IMR-90 (cell line): ENCODE measurements around the gene EMC8. TPM values are rescaled to one million over a fixed set of nuclear protein-coding genes. Genes with fewer than 3 reads are reported as not detected.

Experiments used
- ATAC-seq: fragments of 200-7000 bp; cut with Tn5 transposase; 2 replicates; pipeline ENCODE4 v1.9.1; 2020; ENCODE audit warnings: low read depth, mild to moderate bottlenecking, moderate library complexity
- BruUV-seq: library from RNA; stranded (reverse); fragments of 400-500 nt; replicated peaks from 2 replicates; lab custom pipeline; 2021; lab: Mats Ljungman, UMichigan
- CTCF ChIA-PET: fragments of 300-600 bp; formaldehyde crosslinking; extraction: SDS; loops from one replicate; lab custom pipeline; 2021; ENCODE audit warnings: antibody characterized with exemption; lab: Yijun Ruan, JAX
- POLR2A ChIA-PET: fragments of 300-600 bp; sonication (Branson Sonifier 250); formaldehyde crosslinking; loops from one replicate; lab custom pipeline; 2022; ENCODE audit warnings: antibody characterized with exemption; ENCODE audit not compliant: unreplicated experiment; lab: Charles Lee
- DNase-seq: peaks from one replicate; pipeline ENCODE4 v3.0.0; 2013
- H2AFZ ChIP-seq: replicated peaks from 2 replicates; pipeline ENCODE3; 2013; ENCODE audit warnings: low read length, mild to moderate bottlenecking; ENCODE audit not compliant: poor library complexity
- H2AK5ac ChIP-seq: 2 replicates; pipeline ENCODE4 v1.6.1; 2013; ENCODE audit warnings: low read depth, low read length, inconsistent platforms
- H2AK9ac ChIP-seq: replicated peaks from 2 replicates; pipeline ENCODE3; 2013; ENCODE audit warnings: mild to moderate bottlenecking, low read depth, low read length, moderate library complexity; ENCODE audit not compliant: poor library complexity
- H2BK120ac ChIP-seq: 2 replicates; pipeline ENCODE4 v1.6.1; 2013; ENCODE audit warnings: low read depth, low read length, inconsistent platforms
- H2BK15ac ChIP-seq: 3 replicates; pipeline ENCODE4 v1.6.1; 2013; ENCODE audit warnings: low read depth, low read length, inconsistent platforms
- H2BK20ac ChIP-seq: 2 replicates; pipeline ENCODE4 v1.6.1; 2013; ENCODE audit warnings: low read depth, mild to moderate bottlenecking, inconsistent platforms, low read length, moderate library complexity
- H2BK5ac ChIP-seq: 2 replicates; pipeline ENCODE4 v1.6.1; 2013; ENCODE audit warnings: mild to moderate bottlenecking, low read depth, low read length, inconsistent platforms; ENCODE audit not compliant: poor library complexity, severe bottlenecking
- H3K14ac ChIP-seq: replicated peaks from 2 replicates; pipeline ENCODE4 v1.6.1; 2013; ENCODE audit warnings: low read depth, low read length, inconsistent platforms
- H3K18ac ChIP-seq: 2 replicates; pipeline ENCODE4 v1.6.1; 2013; ENCODE audit warnings: low read depth, low read length, control low read depth
- H3K23ac ChIP-seq: 2 replicates; pipeline ENCODE4 v1.6.1; 2013; ENCODE audit warnings: low read depth, low read length, inconsistent platforms
- H3K27ac ChIP-seq: 2 replicates; pipeline ENCODE4 v1.5.1; 2013; ENCODE audit warnings: mild to moderate bottlenecking, control low read depth, low read length; ENCODE audit not compliant: insufficient read depth
- H3K27me3 ChIP-seq: 2 replicates; pipeline ENCODE4 v1.6.1; 2013; ENCODE audit warnings: low read length; ENCODE audit not compliant: control insufficient read depth, insufficient read depth
- H3K36me3 ChIP-seq: 2 replicates; pipeline ENCODE4 v1.6.1; 2013; ENCODE audit warnings: low read length, mixed read lengths; ENCODE audit not compliant: control insufficient read depth, insufficient read depth
- H3K4ac ChIP-seq: 2 replicates; pipeline ENCODE4 v1.6.1; 2013; ENCODE audit warnings: low read depth, low read length, inconsistent platforms
- H3K4me1 ChIP-seq: 2 replicates; pipeline ENCODE4 v1.6.1; 2013; ENCODE audit warnings: low read length, mixed read lengths; ENCODE audit not compliant: control insufficient read depth, insufficient read depth
- H3K4me2 ChIP-seq: 2 replicates; pipeline ENCODE4 v1.6.1; 2013; ENCODE audit warnings: low read depth, mild to moderate bottlenecking, control low read depth, low read length, moderate library complexity
- H3K4me3 ChIP-seq: 2 replicates; pipeline ENCODE4 v1.5.1; 2013; ENCODE audit warnings: low read depth, mild to moderate bottlenecking, control low read depth, low read length, moderate library complexity; ENCODE audit not compliant: insufficient read depth
- H3K56ac ChIP-seq: 2 replicates; pipeline ENCODE4 v1.6.1; 2013; ENCODE audit warnings: low read length, inconsistent platforms; ENCODE audit not compliant: insufficient read depth; ENCODE audit errors: extremely low read depth
- H3K79me1 ChIP-seq, 2 experiments: 2 replicates each; pipeline ENCODE4 v1.6.1; 2013; ENCODE audit warnings: low read length in 2 of 2, inconsistent platforms in 1 of 2, low read depth in 1 of 2
- H3K9ac ChIP-seq: 2 replicates; pipeline ENCODE4 v1.6.1; 2013; ENCODE audit warnings: low read depth, low read length, control low read depth
- H3K9me1 ChIP-seq: 2 replicates; pipeline ENCODE4 v1.6.1; 2013; ENCODE audit warnings: low read length, inconsistent platforms; ENCODE audit not compliant: insufficient read depth
- H3K9me3 ChIP-seq: 2 replicates; pipeline ENCODE4 v1.6.1; 2013; ENCODE audit warnings: low read length; ENCODE audit not compliant: control insufficient read depth, insufficient read depth
- H4K20me1 ChIP-seq: 2 replicates; pipeline ENCODE4 v1.6.1; 2013; ENCODE audit warnings: low read length, inconsistent platforms; ENCODE audit not compliant: insufficient read depth
- H4K5ac ChIP-seq: 2 replicates; pipeline ENCODE4 v1.6.1; 2013; ENCODE audit warnings: mild to moderate bottlenecking, low read depth, low read length, control low read depth
- H4K8ac ChIP-seq, 2 experiments: 2 replicates each; pipeline ENCODE4 v1.6.1; 2013; ENCODE audit warnings: low read depth in 2 of 2, low read length in 2 of 2, control low read depth in 1 of 2, inconsistent platforms in 1 of 2
- H4K91ac ChIP-seq: 2 replicates; pipeline ENCODE4 v1.6.1; 2013; ENCODE audit warnings: low read depth, low read length, inconsistent platforms; ENCODE audit not compliant: insufficient read depth
- BHLHE40 ChIP-seq: fragments of 150-350 bp; IDR thresholded peaks from 2 replicates; pipeline ENCODE4 v1.6.1; 2016; ENCODE audit warnings: mild to moderate bottlenecking, low read depth, low read length
- CEBPB ChIP-seq: IDR thresholded peaks from 2 replicates; pipeline ENCODE4 v1.6.1; 2012; ENCODE audit warnings: low read depth, low read length, improper control_type of control experiment
- MAFK ChIP-seq: IDR thresholded peaks from 2 replicates; pipeline ENCODE4 v1.6.1; 2012; ENCODE audit warnings: low read depth, low read length, improper control_type of control experiment
- MAZ ChIP-seq: IDR thresholded peaks from 2 replicates; pipeline ENCODE4 v1.6.1; 2012; ENCODE audit warnings: low read depth, mild to moderate bottlenecking, low read length, improper control_type of control experiment, moderate library complexity, borderline replicate concordance
- MXI1 ChIP-seq: IDR thresholded peaks from 2 replicates; pipeline ENCODE4 v1.6.1; 2012; ENCODE audit warnings: low read depth, mild to moderate bottlenecking, low read length, moderate library complexity, borderline replicate concordance
- POLR2A ChIP-seq: IDR thresholded peaks from 2 replicates; pipeline ENCODE4 v1.6.1; 2012; ENCODE audit warnings: mild to moderate bottlenecking, low read depth, low read length
- RAD21 ChIP-seq: IDR thresholded peaks from 2 replicates; pipeline ENCODE4 v1.6.1; 2012; ENCODE audit warnings: low read length, improper control_type of control experiment
- RCOR1 ChIP-seq: IDR thresholded peaks from 2 replicates; pipeline ENCODE4 v1.6.1; 2012; ENCODE audit warnings: mild to moderate bottlenecking, low read length, improper control_type of control experiment; ENCODE audit not compliant: insufficient replicate concordance
- RFX5 ChIP-seq: IDR thresholded peaks from 2 replicates; pipeline ENCODE4 v1.8.0; 2012; ENCODE audit warnings: low read depth, mild to moderate bottlenecking, low read length, moderate library complexity
- WGBS, 2 experiments: methylation state at CpG; one replicate each; pipeline versions ENCODE4 v1.1.5 to v1.1.7; 2013; ENCODE audit warnings: missing lambda C conversion rate in 2 of 2; ENCODE audit not compliant: insufficient read length in 1 of 2; ENCODE audit errors: extremely low coverage in 2 of 2; 5-methylcytosine and 5-hydroxymethylcytosine counted together
- dilution Hi-C: fragments of 300-500 bp; cut with HindIII; formaldehyde crosslinking; loops from one replicate; pipeline ENCODE4 v1.14.3; 2018; ENCODE audit warnings: low sequenced_read_pairs; ENCODE audit not compliant: unreplicated experiment
- in situ Hi-C: fragments of 300-500 bp; cut with MboI; formaldehyde crosslinking; loops from 3 replicates; pipeline ENCODE4 v1.14.3; 2019; ENCODE audit warnings: low sequenced_read_pairs, inconsistent platforms, mixed read lengths
- intact Hi-C: fragments of 100-400 bp; cut with micrococcal nuclease; formaldehyde crosslinking; loops from 2 replicates; pipeline ENCODE4 v1.10.0; 2022
- polyA plus RNA-seq, 3 experiments: library from polyadenylated mRNA; depleted of rRNA; stranded (reverse); fragments of >200 nt; gene quantifications; 2 replicates each; pipeline ENCODE4 v1.2.3, GENCODE V29; 2012; ENCODE audit warnings: low replicate concordance in 1 of 3
- total RNA-seq: library from RNA; depleted of rRNA; stranded (reverse); fragments of >200 nt; gene quantifications from 2 replicates; pipeline ENCODE4 v1.2.3, GENCODE V29; 2012
- TF ChIP-seq, protein P1 (sequence below): conservative IDR thresholded peaks from 2 replicates; pipeline ENCODE4 v1.5.1; 2012; ENCODE audit warnings: mild to moderate bottlenecking, low read depth, low read length, improper control_type of control experiment
- TF ChIP-seq, protein P2 (sequence below): fragments of 150-350 bp; IDR thresholded peaks from 2 replicates; pipeline ENCODE4 v1.6.1; 2017; ENCODE audit warnings: mild to moderate bottlenecking, antibody characterized with exemption, low read length, low read depth

The EMC8 gene
- total and polyA plus RNA-seq, 2 of the 4 experiments (the other 2 are of a cell fraction), result 23.7 to 48.9 TPM

DNA sequence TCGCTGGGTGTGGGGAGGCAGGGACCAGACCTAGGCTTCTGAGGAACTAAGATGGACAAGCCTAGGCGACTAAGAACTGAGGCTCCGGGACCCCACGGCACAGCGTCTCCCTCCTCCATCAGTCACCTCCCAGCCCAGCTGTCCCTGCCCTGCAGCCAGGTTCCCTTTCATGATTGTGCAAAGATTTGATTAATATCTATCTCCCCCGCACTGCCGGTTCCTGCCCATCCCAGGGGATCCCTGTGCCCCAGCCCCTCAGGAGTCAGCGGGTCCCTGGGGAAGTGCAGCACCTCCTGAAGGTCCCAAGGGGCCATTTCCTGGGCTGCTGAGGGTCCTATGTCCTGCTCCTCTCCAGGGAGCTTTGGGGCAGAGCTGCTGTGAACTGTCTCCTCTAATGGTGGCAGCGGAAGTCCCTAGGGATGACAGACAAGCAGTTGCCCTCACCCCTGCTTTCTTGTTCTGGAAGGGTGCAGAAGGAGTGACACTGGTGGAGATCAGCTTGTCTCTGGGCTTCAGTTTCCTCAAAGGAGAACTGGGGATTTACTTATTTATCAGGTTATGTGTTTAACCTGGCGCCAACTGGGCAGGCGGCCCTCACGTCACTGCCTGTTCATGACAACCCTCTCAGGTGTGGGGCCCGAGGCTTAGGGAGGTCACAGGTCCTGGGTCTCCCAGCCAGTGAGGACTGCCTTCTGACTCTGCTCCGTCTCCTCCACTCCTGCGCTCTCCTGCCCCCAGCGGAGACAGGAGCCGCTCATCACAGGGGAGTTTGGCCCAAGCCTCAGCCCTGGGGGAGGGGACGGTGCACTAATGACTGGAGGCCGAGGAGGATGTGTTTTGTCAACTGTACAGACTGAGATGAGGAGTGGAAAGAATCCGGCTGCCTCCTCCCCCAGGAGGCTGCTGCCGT, 46.6 kb downstream of the EMC8 start:
- BruUV-seq, result no TSS peak
- no peak overlapping the region for H3K18ac ChIP-seq
- peaks cover 8% of the 10 kb centered on the region for H4K20me1 ChIP-seq
- no peaks in the 10 kb centered on the region for H3K27me3 ChIP-seq
- no peak overlapping the region for H4K5ac ChIP-seq
- peaks cover 4% of the 10 kb centered on the region for H3K9me1 ChIP-seq
- H3K4ac ChIP-seq, result peak overlapping the region; percentile 51
- peak overlapping the region; percentile 80 for H2AK9ac ChIP-seq
- H3K23ac ChIP-seq, result peak overlapping the region; percentile 43; the same call in 1 of the 2 replicates
- POLR2A ChIA-PET, result no interaction called here
- H3K79me1 ChIP-seq, result peaks cover 11 to 26% of the 10 kb centered on the region in 2 experiments
- peak; percentile 56 for ATAC-seq
- H3K14ac ChIP-seq, result peak overlapping the region; percentile 50; the same call in 1 of the 2 replicates
- H4K8ac ChIP-seq, result peak overlapping the region in 1 of 2 experiments; percentile 54; a peak in 1 of 4 replicates
- no peak overlapping the region for H3K56ac ChIP-seq
- intact Hi-C loops, result loop anchor here (5.0 kb wide), 1 partner anchor 45 kb away; the partner anchor contains the start of genes COX4I1 and EMC8
- H3K9ac ChIP-seq, result no peak overlapping the region
- H2BK15ac ChIP-seq, result peak overlapping the region; percentile 44; the same call in 1 of the 3 replicates
- dilution Hi-C loops, result no loop called here
- peak overlapping the region; percentile 61 for H2BK20ac ChIP-seq
- peak overlapping the region; percentile 24 for H4K91ac ChIP-seq
- peaks cover 32% of the 10 kb centered on the region for H3K4me1 ChIP-seq
- no peak for TF ChIP-seq MAFK
- TF ChIP-seq, protein P1, sequence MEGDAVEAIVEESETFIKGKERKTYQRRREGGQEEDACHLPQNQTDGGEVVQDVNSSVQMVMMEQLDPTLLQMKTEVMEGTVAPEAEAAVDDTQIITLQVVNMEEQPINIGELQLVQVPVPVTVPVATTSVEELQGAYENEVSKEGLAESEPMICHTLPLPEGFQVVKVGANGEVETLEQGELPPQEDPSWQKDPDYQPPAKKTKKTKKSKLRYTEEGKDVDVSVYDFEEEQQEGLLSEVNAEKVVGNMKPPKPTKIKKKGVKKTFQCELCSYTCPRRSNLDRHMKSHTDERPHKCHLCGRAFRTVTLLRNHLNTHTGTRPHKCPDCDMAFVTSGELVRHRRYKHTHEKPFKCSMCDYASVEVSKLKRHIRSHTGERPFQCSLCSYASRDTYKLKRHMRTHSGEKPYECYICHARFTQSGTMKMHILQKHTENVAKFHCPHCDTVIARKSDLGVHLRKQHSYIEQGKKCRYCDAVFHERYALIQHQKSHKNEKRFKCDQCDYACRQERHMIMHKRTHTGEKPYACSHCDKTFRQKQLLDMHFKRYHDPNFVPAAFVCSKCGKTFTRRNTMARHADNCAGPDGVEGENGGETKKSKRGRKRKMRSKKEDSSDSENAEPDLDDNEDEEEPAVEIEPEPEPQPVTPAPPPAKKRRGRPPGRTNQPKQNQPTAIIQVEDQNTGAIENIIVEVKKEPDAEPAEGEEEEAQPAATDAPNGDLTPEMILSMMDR, result peak; percentile 47
- TF ChIP-seq MXI1, result no peak
- no peak for TF ChIP-seq CEBPB
- TF ChIP-seq, protein P2, sequence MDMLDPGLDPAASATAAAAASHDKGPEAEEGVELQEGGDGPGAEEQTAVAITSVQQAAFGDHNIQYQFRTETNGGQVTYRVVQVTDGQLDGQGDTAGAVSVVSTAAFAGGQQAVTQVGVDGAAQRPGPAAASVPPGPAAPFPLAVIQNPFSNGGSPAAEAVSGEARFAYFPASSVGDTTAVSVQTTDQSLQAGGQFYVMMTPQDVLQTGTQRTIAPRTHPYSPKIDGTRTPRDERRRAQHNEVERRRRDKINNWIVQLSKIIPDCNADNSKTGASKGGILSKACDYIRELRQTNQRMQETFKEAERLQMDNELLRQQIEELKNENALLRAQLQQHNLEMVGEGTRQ, result no peak
- TF ChIP-seq BHLHE40, result no peak
- TF ChIP-seq RCOR1, result no peak
- TF ChIP-seq RAD21, result peak; percentile 41
- TF ChIP-seq MAZ, result peak; percentile 59; the same call in 1 of the 2 replicates
- no peak for TF ChIP-seq POLR2A
- TF ChIP-seq RFX5, result no peak
- peak overlapping the region; percentile 79; the same call in 1 of the 2 replicates for H2BK120ac ChIP-seq
- no peak overlapping the region for H3K4me3 ChIP-seq
- WGBS, 2 experiments, result 33% methylated on average over 3 of the region's 21 CpGs; no CpG with 5 or more reads in 1 of the 2 experiments
- peak; percentile 62 for DNase-seq
- H3K4me2 ChIP-seq, result no peak overlapping the region
- H3K9me3 ChIP-seq, result no peaks in the 10 kb centered on the region
- H2AFZ ChIP-seq, result peak overlapping the region; percentile 46
- H2AK5ac ChIP-seq, result peak overlapping the region; percentile 79
- no peak overlapping the region; the same call in 1 of the 2 replicates for H3K27ac ChIP-seq
- no peaks in the 10 kb centered on the region for H3K36me3 ChIP-seq
- H2BK5ac ChIP-seq, result no peak overlapping the region
- CTCF ChIA-PET, result no interaction called here
- in situ Hi-C loops, result no loop called here
